Gastrocnemius medialis (tissue), 4 donors: Measurements from ENCODE around the gene VPREB1.
"Not testable (repeated sequence)": the region's sequence is repeated elsewhere in the genome, so short reads cannot be mapped to it uniquely, and the experiment has no call there.

Experiments used
- POLR2A ChIP-seq, 2 donors: fragments of 450-650 bp; IDR thresholded peaks; one replicate each; pipeline ENCODE4 v1.6.1; 2017; ENCODE audit warnings: antibody characterized with exemption in 2 of 2, mild to moderate bottlenecking in 2 of 2, moderate library complexity in 2 of 2
- TF ChIP-seq, protein P1 (sequence below), 5 experiments: fragments of 450-650 bp in 3 of 5; fragments of 200-600 bp in 2 of 5; sonication (generic) in 2 of 5; IDR thresholded peaks in 4 of 5; conservative IDR thresholded peaks in 1 of 5; 1 replicate in 4 of 5; 2 replicates in 1 of 5; pipeline ENCODE4 v1.5.1; 2016 to 2019; ENCODE audit warnings: antibody characterized with exemption in 5 of 5, mild to moderate bottlenecking in 3 of 5, moderate library complexity in 3 of 5

DNA sequence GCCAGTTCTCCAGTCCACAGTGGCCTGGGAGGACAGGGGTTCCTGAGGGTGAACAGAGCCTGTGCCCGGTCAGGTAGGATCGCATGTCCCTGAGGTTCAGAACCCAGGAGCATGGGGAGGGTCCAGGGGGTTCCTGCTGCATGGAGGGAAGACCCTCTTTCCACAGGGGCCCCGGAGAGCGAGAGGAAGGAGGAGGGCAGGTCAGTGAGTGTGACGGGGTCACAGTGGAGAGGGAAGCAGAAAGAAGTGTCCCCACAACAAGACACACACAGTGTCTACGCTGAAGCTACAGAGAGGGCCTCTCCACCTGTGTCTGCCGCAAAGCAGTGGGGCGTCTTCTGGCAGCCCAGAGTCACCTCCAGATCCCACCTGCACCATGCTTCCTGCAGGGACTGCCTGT, 6.1 kb downstream of the VPREB1 start:
- TF ChIP-seq, protein P1, sequence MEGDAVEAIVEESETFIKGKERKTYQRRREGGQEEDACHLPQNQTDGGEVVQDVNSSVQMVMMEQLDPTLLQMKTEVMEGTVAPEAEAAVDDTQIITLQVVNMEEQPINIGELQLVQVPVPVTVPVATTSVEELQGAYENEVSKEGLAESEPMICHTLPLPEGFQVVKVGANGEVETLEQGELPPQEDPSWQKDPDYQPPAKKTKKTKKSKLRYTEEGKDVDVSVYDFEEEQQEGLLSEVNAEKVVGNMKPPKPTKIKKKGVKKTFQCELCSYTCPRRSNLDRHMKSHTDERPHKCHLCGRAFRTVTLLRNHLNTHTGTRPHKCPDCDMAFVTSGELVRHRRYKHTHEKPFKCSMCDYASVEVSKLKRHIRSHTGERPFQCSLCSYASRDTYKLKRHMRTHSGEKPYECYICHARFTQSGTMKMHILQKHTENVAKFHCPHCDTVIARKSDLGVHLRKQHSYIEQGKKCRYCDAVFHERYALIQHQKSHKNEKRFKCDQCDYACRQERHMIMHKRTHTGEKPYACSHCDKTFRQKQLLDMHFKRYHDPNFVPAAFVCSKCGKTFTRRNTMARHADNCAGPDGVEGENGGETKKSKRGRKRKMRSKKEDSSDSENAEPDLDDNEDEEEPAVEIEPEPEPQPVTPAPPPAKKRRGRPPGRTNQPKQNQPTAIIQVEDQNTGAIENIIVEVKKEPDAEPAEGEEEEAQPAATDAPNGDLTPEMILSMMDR (IDR thresholded peaks at IDR 0.05 in 4 of 5, conservative IDR thresholded peaks at IDR 0.05 in 1 of 5): not testable (repeated sequence)
- TF ChIP-seq POLR2A (IDR thresholded peaks at IDR 0.05): not testable (repeated sequence)
